ENCODE data around the gene KCNMA1.

DNA sequence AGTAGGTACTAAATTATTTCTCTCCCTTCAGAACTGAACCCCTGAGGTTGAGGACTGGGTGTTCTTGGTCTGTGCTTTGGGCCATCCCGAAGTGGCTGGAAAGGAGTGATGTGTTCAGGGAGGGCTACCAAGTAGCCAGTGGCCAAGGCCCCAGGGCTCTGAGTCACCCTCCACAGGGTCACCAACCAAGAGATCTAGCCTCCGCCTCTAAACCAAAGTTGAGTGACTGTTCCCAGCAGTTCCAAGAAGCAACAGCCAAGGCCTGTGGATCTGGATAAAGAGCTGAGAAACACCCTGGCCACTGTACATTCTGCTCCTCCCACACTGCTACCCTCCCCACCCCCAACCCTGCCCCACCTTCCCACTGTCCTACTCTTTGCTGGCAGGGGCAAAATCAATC lies 35.5 kb upstream of the KCNMA1 start:
- no peak for TF ChIP-seq CTCF (IDR thresholded peaks at IDR 0.05)
- TF ChIP-seq EP300 (IDR thresholded peaks at IDR 0.05), result no peak
- TF ChIP-seq POLR2AphosphoS5 (IDR thresholded peaks at IDR 0.05), result no peak
- no peak for TF ChIP-seq POLR2A (IDR thresholded peaks at IDR 0.05)
